ENCODE data around the gene ZNF227.
A peak's percentile ranks its signal among the peaks of the same experiment; 100 is the strongest.
"Not testable (repeated sequence)": the region's sequence is repeated elsewhere in the genome, so short reads cannot be mapped to it uniquely, and the experiment has no call there.

The ZNF227 gene

DNA sequence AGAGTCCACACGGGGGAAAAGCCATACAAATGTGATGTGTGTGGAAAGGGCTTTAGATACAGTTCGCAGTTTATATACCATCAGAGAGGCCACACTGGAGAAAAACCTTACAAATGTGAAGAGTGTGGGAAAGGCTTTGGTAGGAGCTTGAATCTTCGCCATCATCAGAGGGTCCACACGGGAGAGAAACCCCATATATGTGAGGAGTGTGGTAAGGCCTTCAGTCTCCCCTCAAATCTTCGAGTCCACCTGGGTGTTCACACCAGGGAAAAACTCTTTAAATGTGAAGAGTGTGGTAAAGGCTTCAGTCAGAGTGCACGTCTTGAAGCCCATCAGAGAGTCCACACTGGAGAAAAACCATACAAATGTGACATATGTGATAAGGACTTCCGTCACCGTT, 24.1 kb downstream of the ZNF227 start:
- in situ Hi-C loops (cut with MboI; ENCODE audit: low sequenced_read_pairs, unreplicated experiment): no loop called here
- no peak for DNase-seq (ENCODE audit: low spot score)
- TF ChIP-seq, protein P1, sequence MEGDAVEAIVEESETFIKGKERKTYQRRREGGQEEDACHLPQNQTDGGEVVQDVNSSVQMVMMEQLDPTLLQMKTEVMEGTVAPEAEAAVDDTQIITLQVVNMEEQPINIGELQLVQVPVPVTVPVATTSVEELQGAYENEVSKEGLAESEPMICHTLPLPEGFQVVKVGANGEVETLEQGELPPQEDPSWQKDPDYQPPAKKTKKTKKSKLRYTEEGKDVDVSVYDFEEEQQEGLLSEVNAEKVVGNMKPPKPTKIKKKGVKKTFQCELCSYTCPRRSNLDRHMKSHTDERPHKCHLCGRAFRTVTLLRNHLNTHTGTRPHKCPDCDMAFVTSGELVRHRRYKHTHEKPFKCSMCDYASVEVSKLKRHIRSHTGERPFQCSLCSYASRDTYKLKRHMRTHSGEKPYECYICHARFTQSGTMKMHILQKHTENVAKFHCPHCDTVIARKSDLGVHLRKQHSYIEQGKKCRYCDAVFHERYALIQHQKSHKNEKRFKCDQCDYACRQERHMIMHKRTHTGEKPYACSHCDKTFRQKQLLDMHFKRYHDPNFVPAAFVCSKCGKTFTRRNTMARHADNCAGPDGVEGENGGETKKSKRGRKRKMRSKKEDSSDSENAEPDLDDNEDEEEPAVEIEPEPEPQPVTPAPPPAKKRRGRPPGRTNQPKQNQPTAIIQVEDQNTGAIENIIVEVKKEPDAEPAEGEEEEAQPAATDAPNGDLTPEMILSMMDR (IDR thresholded peaks at IDR 0.05; ENCODE audit: borderline replicate concordance, control extremely low read depth, extremely low read depth, insufficient read depth, missing control alignments): no peak

- in situ Hi-C loops (cut with MboI; ENCODE audit: low sequenced_read_pairs, unreplicated experiment); DNase-seq (ENCODE audit: low spot score): not testable (repeated sequence)
Measured at GRCh38 chr19:44252332-44252731, 40.0 kb downstream of the ZNF227 start.

DNA sequence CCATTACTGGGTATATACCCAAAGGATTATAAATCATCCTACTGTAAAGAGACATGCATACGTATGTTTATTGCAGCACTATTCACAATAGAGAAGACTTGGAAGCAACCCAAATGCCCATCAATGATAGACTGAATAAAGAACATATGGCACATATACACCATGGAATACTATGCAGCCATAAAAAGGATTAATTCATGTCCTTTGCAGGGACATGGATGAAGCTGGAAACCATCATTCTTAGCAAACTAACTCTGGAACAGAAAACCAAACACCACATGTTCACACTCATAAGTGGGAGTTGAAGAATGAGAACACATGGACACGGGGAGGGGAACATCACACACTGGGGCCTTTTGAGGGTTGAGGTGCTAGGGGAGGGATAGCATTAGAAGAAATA, 41.1 kb downstream of the ZNF227 start:
- DNase-seq (ENCODE audit: low spot score); in situ Hi-C loops (cut with MboI; ENCODE audit: low sequenced_read_pairs, unreplicated experiment): not testable (repeated sequence)

DNA sequence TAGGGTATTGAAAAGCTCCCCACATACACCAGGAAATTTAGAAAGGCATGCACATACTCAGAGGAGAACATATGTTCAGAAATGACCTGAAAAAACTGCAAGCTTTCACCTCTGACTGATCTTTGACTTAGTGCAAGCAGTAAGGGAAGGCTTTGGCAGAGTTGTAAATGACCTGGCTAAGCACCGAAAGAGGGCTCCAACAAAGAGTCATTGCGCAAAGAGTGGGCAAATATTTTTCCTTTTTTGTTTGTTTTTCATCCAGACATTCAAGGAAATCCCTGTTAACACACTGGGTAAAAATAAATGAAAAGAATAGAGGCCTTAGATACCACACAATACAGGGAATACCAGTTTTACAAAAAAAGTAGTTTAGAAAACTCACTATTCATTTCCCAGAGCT, 42.2 kb downstream of the ZNF227 start:
- DNase-seq (ENCODE audit: low spot score): no peak
- TF ChIP-seq, protein P1 (IDR thresholded peaks at IDR 0.05; ENCODE audit: borderline replicate concordance, control extremely low read depth, extremely low read depth, insufficient read depth, missing control alignments): no peak
- in situ Hi-C loops (cut with MboI; ENCODE audit: low sequenced_read_pairs, unreplicated experiment): no loop called here

- in situ Hi-C loops (cut with MboI; ENCODE audit: low sequenced_read_pairs, unreplicated experiment): no loop called here
- TF ChIP-seq, protein P1 (IDR thresholded peaks at IDR 0.05; ENCODE audit: borderline replicate concordance, control extremely low read depth, extremely low read depth, insufficient read depth, missing control alignments): no peak
- no peak for DNase-seq (ENCODE audit: low spot score)
Measured at GRCh38 chr19:44255705-44256411, 43.5 kb downstream of the ZNF227 start.

DNA sequence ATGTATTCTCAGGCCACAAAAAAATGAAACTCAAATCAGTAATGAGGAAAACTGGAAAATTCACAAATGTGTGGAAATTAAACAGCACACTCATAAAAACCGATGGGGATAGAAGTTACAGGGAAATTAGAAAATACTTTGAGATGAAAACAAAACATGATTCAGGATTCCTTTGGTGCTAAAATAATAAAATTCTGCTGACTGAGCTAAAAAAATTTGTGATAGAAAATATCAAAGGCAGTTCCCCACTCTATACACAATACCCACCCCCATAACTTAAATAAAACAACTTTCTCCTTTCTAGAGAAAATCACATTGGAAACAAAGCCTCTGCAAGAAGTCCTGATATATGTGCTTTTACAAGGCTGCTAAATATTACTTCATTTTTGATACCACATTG, 45.8 kb downstream of the ZNF227 start:
- TF ChIP-seq, protein P1 (IDR thresholded peaks at IDR 0.05; ENCODE audit: borderline replicate concordance, control extremely low read depth, extremely low read depth, insufficient read depth, missing control alignments): no peak
- no peak for DNase-seq (ENCODE audit: low spot score)
- in situ Hi-C loops (cut with MboI; ENCODE audit: low sequenced_read_pairs, unreplicated experiment): no loop called here

- DNase-seq (ENCODE audit: low spot score): no peak
- TF ChIP-seq, protein P1 (IDR thresholded peaks at IDR 0.05; ENCODE audit: borderline replicate concordance, control extremely low read depth, extremely low read depth, insufficient read depth, missing control alignments): no peak
- in situ Hi-C loops (cut with MboI; ENCODE audit: low sequenced_read_pairs, unreplicated experiment): no loop called here
Measured at GRCh38 chr19:44258835-44259413, 46.6 kb downstream of the ZNF227 start.

DNA sequence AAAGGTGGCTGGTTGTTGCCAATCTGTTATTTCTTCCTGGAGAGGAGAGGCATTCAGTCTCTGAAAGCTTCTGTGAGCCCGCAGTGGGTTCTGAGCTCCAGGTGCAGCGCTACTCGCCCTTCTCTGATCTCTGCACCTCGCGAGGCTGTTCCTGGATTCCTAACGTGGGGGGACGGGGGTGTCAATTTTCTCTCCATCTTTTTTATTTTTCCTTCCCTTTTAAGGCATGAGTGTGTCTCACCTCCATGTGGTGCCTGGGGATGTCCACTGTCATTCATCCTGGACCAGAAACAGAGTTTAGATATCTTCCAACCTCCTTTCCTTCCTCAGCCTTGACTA, 48.0 kb downstream of the ZNF227 start:
- DNase-seq (ENCODE audit: low spot score): peak; percentile 18
- in situ Hi-C loops (cut with MboI; ENCODE audit: low sequenced_read_pairs, unreplicated experiment): no loop called here
- TF ChIP-seq, protein P1 (IDR thresholded peaks at IDR 0.05; ENCODE audit: borderline replicate concordance, control extremely low read depth, extremely low read depth, insufficient read depth, missing control alignments): no peak

Data from GM13976 (cell line).